Measurements from ENCODE around the gene OSCP1. TPM values are rescaled to one million over a fixed set of nuclear protein-coding genes. Genes with fewer than 3 reads are reported as not detected.

The OSCP1 gene
- total and polyA plus RNA-seq, 4 donors = 16.9 to 31.4 (median 23.2) TPM

- peak overlapping the region; percentile 77 for H3K4me3 ChIP-seq
- ATAC-seq (ENCODE audit: insufficient read depth, low FRiP score) = peak; percentile 50
- peak overlapping the region; percentile 64 to 80 for H3K9ac ChIP-seq (ENCODE audit: insufficient read depth in 1 of 2, low read length in 2 of 2)
- no peak for TF ChIP-seq CTCF (IDR thresholded peaks at IDR 0.05; ENCODE audit: control extremely low read depth, extremely low read depth)
- peak overlapping the region; percentile 76 to 95 for H3K27ac ChIP-seq (ENCODE audit: low read depth in 1 of 2, low read length in 1 of 2)
- H3K36me3 ChIP-seq (ENCODE audit: control insufficient read depth in 4 of 4, insufficient read depth in 4 of 4, low read length in 4 of 4) = peaks cover 7 to 19% (median 13%) of the 10 kb centered on the region in 4 donors
- WGBS, 2 donors = 31 to 34% methylated on average over 13 of the region's 13 CpGs
- H3K9me3 ChIP-seq (ENCODE audit: control insufficient read depth in 4 of 4, insufficient read depth in 3 of 4, low read length in 3 of 4) = no peaks in the 10 kb centered on the region
- peak in 2 of 3 donors; percentile 31 to 32 for DNase-seq
- no peaks in the 10 kb centered on the region for H3K27me3 ChIP-seq (ENCODE audit: control insufficient read depth in 3 of 3, insufficient read depth in 3 of 3, low read length in 2 of 3)
- peaks cover 0 to 12% (median 3%) of the 10 kb centered on the region in 5 donors for H3K4me1 ChIP-seq (ENCODE audit: control insufficient read depth in 5 of 5, insufficient read depth in 5 of 5, low read length in 5 of 5)
Measured at GRCh38 chr1:36464605-36465393, 14.5 kb upstream of the OSCP1 start.

GRCh38 chr1:36463803-36464604, 13.8 kb upstream of the OSCP1 start, which contains the start of gene MRPS15:
TSS of gene MRPS15 (minus strand) at chr1:36464384. CDS start at chr1:36464275, 109 bp downstream.
- DNase-seq = peak; percentile 97 to 98 (median 97)
- ATAC-seq (ENCODE audit: insufficient read depth, low FRiP score) = peak; percentile 95
- Histone ChIP-seq H3K4me1 (ENCODE audit: control insufficient read depth in 5 of 5, insufficient read depth in 5 of 5, low read length in 5 of 5) (peaks cover 0 to 12% (median 5%) of the 10 kb centered on the region in 5 donors), H3K9me3 (ENCODE audit: control insufficient read depth in 4 of 4, insufficient read depth in 3 of 4, low read length in 3 of 4) (no peaks in the 10 kb centered on the region), H3K27me3 (ENCODE audit: control insufficient read depth in 3 of 3, insufficient read depth in 3 of 3, low read length in 2 of 3) (no peaks in the 10 kb centered on the region), H3K4me3 (peak within 1 kb of the TSS; percentile 77), H3K27ac (ENCODE audit: low read depth in 1 of 2, low read length in 1 of 2) (peak within 1 kb of the TSS; percentile 76 to 95), H3K36me3 (ENCODE audit: control insufficient read depth in 4 of 4, insufficient read depth in 4 of 4, low read length in 4 of 4) (peaks cover 7 to 23% (median 13%) of the 10 kb centered on the region in 4 donors), H3K9ac (ENCODE audit: insufficient read depth in 1 of 2, low read length in 2 of 2) (peak within 1 kb of the TSS; percentile 64 to 80)
- no peak for TF ChIP-seq CTCF (IDR thresholded peaks at IDR 0.05; ENCODE audit: control extremely low read depth, extremely low read depth)
- WGBS, 2 donors = 0 to 1% methylated on average over 65 of the region's 65 CpGs

DNA sequence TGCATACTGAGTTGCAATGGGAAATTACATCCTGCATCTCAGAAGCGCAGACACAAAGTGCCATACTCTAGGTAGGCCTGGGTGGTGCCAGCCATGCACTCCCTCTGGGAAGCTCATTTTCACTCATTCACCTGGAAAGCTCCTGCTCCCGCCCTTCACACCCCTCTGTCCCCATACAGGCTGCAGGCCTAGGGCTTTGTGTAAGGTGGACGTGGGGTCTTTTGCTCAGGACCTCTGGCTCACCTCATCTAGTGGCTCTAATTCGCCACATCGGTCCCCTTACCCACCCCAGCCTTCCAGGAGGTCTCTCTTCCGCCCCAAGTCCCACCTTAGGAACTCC, 13.2 kb upstream of the OSCP1 start:
- Histone ChIP-seq H3K27me3 (ENCODE audit: control insufficient read depth in 3 of 3, insufficient read depth in 3 of 3, low read length in 2 of 3) (no peaks in the 10 kb centered on the region), H3K9me3 (ENCODE audit: control insufficient read depth in 4 of 4, insufficient read depth in 3 of 4, low read length in 3 of 4) (no peaks in the 10 kb centered on the region), H3K9ac (ENCODE audit: insufficient read depth in 1 of 2, low read length in 2 of 2) (peak overlapping the region; percentile 64 to 80), H3K36me3 (ENCODE audit: control insufficient read depth in 4 of 4, insufficient read depth in 4 of 4, low read length in 4 of 4) (peaks cover 7 to 26% (median 16%) of the 10 kb centered on the region in 4 donors), H3K4me3 (peak overlapping the region; percentile 77), H3K27ac (ENCODE audit: low read depth in 1 of 2, low read length in 1 of 2) (peak overlapping the region in 1 of 2 donors; percentile 95), H3K4me1 (ENCODE audit: control insufficient read depth in 5 of 5, insufficient read depth in 5 of 5, low read length in 5 of 5) (peaks cover 0 to 12% (median 5%) of the 10 kb centered on the region in 5 donors)
- DNase-seq (no peak), ATAC-seq (ENCODE audit: insufficient read depth, low FRiP score) (no peak)
- 19 to 21% methylated on average over 6 of the region's 6 CpGs for WGBS, 2 donors
- no peak for TF ChIP-seq CTCF (IDR thresholded peaks at IDR 0.05; ENCODE audit: control extremely low read depth, extremely low read depth)
